Esophagus squamous epithelium (tissue), 5 donors: Measurements from ENCODE around the gene MCM5. TPM values are rescaled to one million over a fixed set of nuclear protein-coding genes. Genes with fewer than 3 reads are reported as not detected.

Source experiments
- DNase-seq: peaks from one replicate; lab custom pipeline; 2025; lab: John Stamatoyannopoulos, UW
- H3K27ac ChIP-seq, 4 donors: fragments of 200-600 bp; sonication (generic); one replicate each; pipeline ENCODE4 v1.5.1; 2016 to 2019; ENCODE audit warnings: mild to moderate bottlenecking in 1 of 4
- H3K27me3 ChIP-seq, 4 donors: fragments of 200-600 bp; sonication (generic); 1 replicate in 3 of 4; 2 replicates in 1 of 4; pipeline versions ENCODE4 v1.5.1 to v1.6.0; 2017 to 2021; ENCODE audit warnings: antibody characterized with exemption in 1 of 4
- H3K36me3 ChIP-seq, 3 donors: fragments of 200-600 bp; sonication (generic); one replicate each; pipeline ENCODE4 v1.5.1; 2016 to 2019
- H3K4me1 ChIP-seq, 3 donors: fragments of 200-600 bp; sonication (generic); one replicate each; pipeline ENCODE4 v1.5.1; 2017 to 2019
- H3K4me3 ChIP-seq, 4 donors: fragments of 200-600 bp; sonication (generic); 1 replicate in 3 of 4; 2 replicates in 1 of 4; pipeline ENCODE4 v1.5.1; 2016 to 2019; ENCODE audit warnings: mild to moderate bottlenecking in 2 of 4, moderate library complexity in 1 of 4
- H3K9me3 ChIP-seq, 3 donors: fragments of 200-600 bp; sonication (generic); one replicate each; pipeline ENCODE4 v1.5.1; 2016 to 2019
- POLR2A ChIP-seq, 4 donors: fragments of 450-650 bp; IDR thresholded peaks; one replicate each; pipeline ENCODE4 v1.6.1; 2017; ENCODE audit warnings: antibody characterized with exemption in 4 of 4, mild to moderate bottlenecking in 4 of 4, moderate library complexity in 3 of 4
- WGBS, 2 donors: methylation state at CpG; one replicate each; pipeline ENCODE4 v1.1.5; 2018; 5-methylcytosine and 5-hydroxymethylcytosine counted together
- intact Hi-C: fragments of 100-400 bp; cut with DNase I; formaldehyde crosslinking; loops from one replicate; pipeline ENCODE4 v1.15.0; 2022
- total RNA-seq, 4 donors: library from RNA; depleted of rRNA; stranded (reverse); fragments of >200 nt; gene quantifications; one replicate each; pipeline ENCODE4 v1.1.0, GENCODE V29; 2016
- TF ChIP-seq, protein P1 (sequence below), 6 experiments: fragments of 450-650 bp in 4 of 6; fragments of 200-600 bp in 2 of 6; sonication (generic) in 2 of 6; IDR thresholded peaks; one replicate each; pipeline ENCODE4 v1.5.1; 2016 to 2019; ENCODE audit warnings: antibody characterized with exemption in 6 of 6, mild to moderate bottlenecking in 4 of 6, moderate library complexity in 4 of 6
- donor health status: DM: yes; HTN: yes; CAD: no.

MCM5 gene
- total RNA-seq, 4 donors from 2014 or later = 23.1 to 48.1 (median 34.6) TPM

DNA sequence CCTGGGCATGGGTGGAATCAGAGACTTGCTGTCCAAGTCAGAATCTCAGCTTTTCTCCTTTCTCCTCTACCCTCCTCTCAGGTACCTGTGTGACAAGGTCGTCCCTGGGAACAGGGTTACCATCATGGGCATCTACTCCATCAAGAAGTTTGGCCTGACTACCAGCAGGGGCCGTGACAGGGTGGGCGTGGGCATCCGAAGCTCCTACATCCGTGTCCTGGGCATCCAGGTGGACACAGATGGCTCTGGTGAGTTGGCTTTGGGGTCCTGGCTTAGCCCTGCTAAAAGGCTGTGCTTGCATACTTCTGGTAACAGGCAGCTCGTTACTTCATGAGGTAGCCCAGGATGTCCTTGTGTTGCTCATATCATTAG lies 10.7 kb downstream of the MCM5 start:
- no peaks in the 10 kb centered on the region for H3K27me3 ChIP-seq
- H3K4me1 ChIP-seq = no peaks in the 10 kb centered on the region
- no peak for DNase-seq
- WGBS, 2 donors = 87% methylated on average over 5 of the region's 6 CpGs; no CpG with 5 or more reads in 1 of the 2 donors
- H3K4me3 ChIP-seq = no peak overlapping the region
- intact Hi-C loops = no loop called here
- H3K36me3 ChIP-seq = peaks cover 6 to 100% (median 35%) of the 10 kb centered on the region in 3 donors
- H3K27ac ChIP-seq = peak overlapping the region in 2 of 4 donors; percentile 42 to 63
- H3K9me3 ChIP-seq = no peaks in the 10 kb centered on the region
- TF ChIP-seq POLR2A (IDR thresholded peaks at IDR 0.05) = no peak
- TF ChIP-seq, protein P1, sequence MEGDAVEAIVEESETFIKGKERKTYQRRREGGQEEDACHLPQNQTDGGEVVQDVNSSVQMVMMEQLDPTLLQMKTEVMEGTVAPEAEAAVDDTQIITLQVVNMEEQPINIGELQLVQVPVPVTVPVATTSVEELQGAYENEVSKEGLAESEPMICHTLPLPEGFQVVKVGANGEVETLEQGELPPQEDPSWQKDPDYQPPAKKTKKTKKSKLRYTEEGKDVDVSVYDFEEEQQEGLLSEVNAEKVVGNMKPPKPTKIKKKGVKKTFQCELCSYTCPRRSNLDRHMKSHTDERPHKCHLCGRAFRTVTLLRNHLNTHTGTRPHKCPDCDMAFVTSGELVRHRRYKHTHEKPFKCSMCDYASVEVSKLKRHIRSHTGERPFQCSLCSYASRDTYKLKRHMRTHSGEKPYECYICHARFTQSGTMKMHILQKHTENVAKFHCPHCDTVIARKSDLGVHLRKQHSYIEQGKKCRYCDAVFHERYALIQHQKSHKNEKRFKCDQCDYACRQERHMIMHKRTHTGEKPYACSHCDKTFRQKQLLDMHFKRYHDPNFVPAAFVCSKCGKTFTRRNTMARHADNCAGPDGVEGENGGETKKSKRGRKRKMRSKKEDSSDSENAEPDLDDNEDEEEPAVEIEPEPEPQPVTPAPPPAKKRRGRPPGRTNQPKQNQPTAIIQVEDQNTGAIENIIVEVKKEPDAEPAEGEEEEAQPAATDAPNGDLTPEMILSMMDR (IDR thresholded peaks at IDR 0.05) = no peak

DNA sequence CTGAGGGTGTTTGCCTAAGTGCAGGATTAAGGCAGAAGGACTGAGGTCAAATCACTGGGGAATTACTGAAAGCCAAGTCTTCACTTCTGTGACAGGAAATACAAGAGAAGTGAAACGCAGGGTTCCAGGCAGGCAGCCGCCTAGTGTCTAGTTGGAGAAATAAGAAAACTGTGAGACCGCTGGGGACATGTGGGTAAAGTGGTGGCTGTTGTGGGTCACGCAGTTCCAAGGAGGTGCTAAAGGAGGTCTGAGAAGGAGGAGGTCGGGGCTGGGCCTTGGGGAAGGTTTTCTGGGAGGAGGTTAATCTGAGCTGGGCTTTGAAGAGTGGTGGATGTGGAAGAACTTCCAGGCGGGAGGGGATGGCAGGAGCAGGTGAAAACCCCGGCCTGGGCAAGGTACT lies 11.2 kb downstream of the MCM5 start:
- WGBS, 2 donors = 78 to 84% methylated on average over 7 of the region's 7 CpGs

DNA sequence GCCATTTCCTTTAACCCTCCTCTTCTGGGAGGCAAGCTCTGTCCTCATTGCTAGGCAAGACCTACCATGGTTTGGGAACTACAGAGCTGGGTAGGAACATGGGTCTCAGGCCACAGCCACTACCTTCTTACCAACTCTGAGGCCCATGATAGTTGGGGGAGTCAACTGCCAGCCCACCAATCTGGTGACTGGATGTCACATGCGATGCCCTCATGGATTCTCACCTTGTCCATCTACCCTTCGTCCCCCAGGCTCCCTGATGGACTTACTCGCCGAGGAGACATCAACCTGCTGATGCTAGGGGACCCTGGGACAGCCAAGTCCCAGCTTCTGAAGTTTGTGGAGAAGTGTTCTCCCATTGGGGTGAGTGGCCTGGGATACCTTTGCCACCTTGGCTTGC lies 13.7 kb downstream of the MCM5 start:
- Histone ChIP-seq H3K9me3 (no peaks in the 10 kb centered on the region), H3K27me3 (no peaks in the 10 kb centered on the region), H3K4me3 (no peak overlapping the region), H3K4me1 (peaks cover 0 to 11% (median 0%) of the 10 kb centered on the region in 3 donors), H3K36me3 (peaks cover 9 to 100% (median 38%) of the 10 kb centered on the region in 3 donors), H3K27ac (no peak overlapping the region)
- intact Hi-C loops = no loop called here
- TF ChIP-seq, protein P1 (IDR thresholded peaks at IDR 0.05) = no peak
- no peak for TF ChIP-seq POLR2A (IDR thresholded peaks at IDR 0.05)
- 100% methylated on average over 1 to 4 of the region's 4 CpGs for WGBS, 2 donors
- no peak for DNase-seq

More for the DNA sequence above, 11.2 kb downstream of the MCM5 start:
- no peak for DNase-seq
- peaks cover 6 to 100% (median 35%) of the 10 kb centered on the region in 3 donors for H3K36me3 ChIP-seq
- H3K27ac ChIP-seq = peak overlapping the region in 1 of 4 donors; percentile 63
- H3K9me3 ChIP-seq = no peaks in the 10 kb centered on the region
- H3K4me1 ChIP-seq = no peaks in the 10 kb centered on the region
- intact Hi-C loops = no loop called here
- H3K4me3 ChIP-seq = no peak overlapping the region
- H3K27me3 ChIP-seq = no peaks in the 10 kb centered on the region
- no peak for TF ChIP-seq POLR2A (IDR thresholded peaks at IDR 0.05)
- TF ChIP-seq, protein P1 (IDR thresholded peaks at IDR 0.05) = peak in 1 of 6 experiments; percentile 6

DNA sequence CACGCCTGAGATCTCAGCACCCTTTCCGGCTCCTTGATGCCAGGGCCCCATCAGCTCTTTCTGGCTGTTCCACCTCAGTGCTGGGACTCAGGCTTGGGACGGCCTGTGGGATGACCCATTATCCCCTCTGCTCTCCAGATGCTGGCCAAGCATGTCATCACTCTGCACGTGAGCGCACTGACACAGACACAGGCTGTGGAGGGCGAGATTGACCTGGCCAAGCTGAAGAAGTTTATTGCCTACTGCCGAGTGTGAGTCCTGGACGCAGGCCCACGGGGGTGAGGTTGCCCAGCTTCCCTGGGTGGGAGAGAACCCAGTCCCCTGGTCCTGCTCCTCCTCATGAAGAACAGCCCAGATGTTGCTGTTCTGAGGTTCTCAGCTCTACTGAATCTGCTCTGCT lies 17.7 kb downstream of the MCM5 start:
- no peak overlapping the region for H3K4me3 ChIP-seq
- H3K27me3 ChIP-seq = no peaks in the 10 kb centered on the region
- TF ChIP-seq, protein P1 (IDR thresholded peaks at IDR 0.05) = no peak
- TF ChIP-seq POLR2A (IDR thresholded peaks at IDR 0.05) = no peak
- peaks cover 6 to 100% (median 30%) of the 10 kb centered on the region in 3 donors for H3K36me3 ChIP-seq
- WGBS, 2 donors = 88 to 100% methylated on average over 4 to 8 of the region's 9 CpGs
- no peak for DNase-seq
- no peaks in the 10 kb centered on the region for H3K9me3 ChIP-seq
- peaks cover 0 to 15% (median 0%) of the 10 kb centered on the region in 3 donors for H3K4me1 ChIP-seq
- intact Hi-C loops = no loop called here
- H3K27ac ChIP-seq = no peak overlapping the region

DNA sequence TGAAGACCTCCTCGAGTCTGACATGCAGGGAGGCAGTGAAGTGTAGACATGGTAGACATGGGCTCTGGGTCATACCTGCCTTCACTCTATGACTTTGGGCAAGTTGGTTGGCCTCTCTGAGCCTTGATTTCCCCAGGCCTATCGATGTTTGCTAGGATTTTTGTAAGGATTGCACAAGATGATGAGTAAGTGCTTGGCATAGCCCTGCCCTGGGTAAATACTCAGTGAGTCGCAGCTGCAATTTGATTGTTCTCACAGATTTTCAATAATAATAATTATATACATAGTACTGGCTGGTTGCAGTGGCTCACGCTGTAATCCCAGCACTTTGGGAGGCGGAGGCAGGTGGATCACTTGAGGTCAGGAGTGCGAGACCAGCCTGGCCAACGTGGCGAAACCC lies 18.1 kb downstream of the MCM5 start:
- DNase-seq = no peak
- WGBS, 2 donors = 55 to 57% methylated on average over 7 to 8 of the region's 8 CpGs

More for the DNA sequence above, 18.1 kb downstream of the MCM5 start:
- Histone ChIP-seq H3K4me1 (peaks cover 0 to 15% (median 0%) of the 10 kb centered on the region in 3 donors), H3K36me3 (peaks cover 6 to 100% (median 32%) of the 10 kb centered on the region in 3 donors), H3K4me3 (no peak overlapping the region), H3K9me3 (no peaks in the 10 kb centered on the region), H3K27me3 (no peaks in the 10 kb centered on the region), H3K27ac (no peak overlapping the region)
- intact Hi-C loops = no loop called here
- TF ChIP-seq, protein P1 (IDR thresholded peaks at IDR 0.05) = no peak
- TF ChIP-seq POLR2A (IDR thresholded peaks at IDR 0.05) = no peak
